ENCODE data around the gene OSM. TPM values are rescaled to one million over a fixed set of nuclear protein-coding genes. Genes with fewer than 3 reads are reported as not detected.

The OSM gene
- total and polyA plus RNA-seq, 7 donors = 0.60 to 12.8 (median 1.5) TPM

- WGBS, 2 donors = 56 to 80% methylated on average over 8 of the region's 8 CpGs
- TF ChIP-seq CTCF (IDR thresholded peaks at IDR 0.05) = no peak
- no peak for TF ChIP-seq EP300 (IDR thresholded peaks at IDR 0.05)
- TF ChIP-seq POLR2AphosphoS5 (IDR thresholded peaks at IDR 0.05) = no peak
- no peak for TF ChIP-seq POLR2A (IDR thresholded peaks at IDR 0.05)
- intact Hi-C loops (cut with DNase I) = no loop called here
- Histone ChIP-seq H3K27me3 (no peaks in the 10 kb centered on the region), H3K4me3 (no peak overlapping the region), H3K36me3 (no peaks in the 10 kb centered on the region), H3K9me3 (no peaks in the 10 kb centered on the region), H3K4me1 (peaks cover 0 to 14% (median 11%) of the 10 kb centered on the region in 4 donors), H3K27ac (no peak overlapping the region)
- no peak for DNase-seq
Measured at GRCh38 chr22:30276039-30276438, 9.4 kb upstream of the OSM start.

- Histone ChIP-seq H3K4me3 (no peak overlapping the region), H3K27me3 (no peaks in the 10 kb centered on the region), H3K27ac (no peak overlapping the region), H3K36me3 (no peaks in the 10 kb centered on the region), H3K4me1 (peaks cover 0 to 14% (median 11%) of the 10 kb centered on the region in 4 donors), H3K9me3 (no peaks in the 10 kb centered on the region)
- 61 to 68% methylated on average over 8 of the region's 8 CpGs for WGBS, 2 donors
- DNase-seq = no peak
- TF ChIP-seq EP300 (IDR thresholded peaks at IDR 0.05) = no peak
- no peak for TF ChIP-seq POLR2A (IDR thresholded peaks at IDR 0.05)
- TF ChIP-seq CTCF (IDR thresholded peaks at IDR 0.05) = no peak
- no peak for TF ChIP-seq POLR2AphosphoS5 (IDR thresholded peaks at IDR 0.05)
- intact Hi-C loops (cut with DNase I) = no loop called here
Measured at GRCh38 chr22:30275625-30276024, 9.0 kb upstream of the OSM start.

GRCh38 chr22:30274437-30274812 is 7.8 kb upstream of the OSM start:
- Histone ChIP-seq H3K4me1 (peaks cover 0 to 14% (median 11%) of the 10 kb centered on the region in 4 donors), H3K4me3 (no peak overlapping the region), H3K36me3 (no peaks in the 10 kb centered on the region), H3K9me3 (no peaks in the 10 kb centered on the region), H3K27me3 (no peaks in the 10 kb centered on the region), H3K27ac (no peak overlapping the region)
- no peak for DNase-seq
- intact Hi-C loops (cut with DNase I) = no loop called here
- TF ChIP-seq POLR2AphosphoS5 (IDR thresholded peaks at IDR 0.05) (no peak), POLR2A (IDR thresholded peaks at IDR 0.05) (no peak), CTCF (IDR thresholded peaks at IDR 0.05) (no peak)
- 89 to 92% methylated on average over 9 of the region's 9 CpGs for WGBS, 2 donors

GRCh38 chr22:30273711-30274436 is 7.2 kb upstream of the OSM start:
- Histone ChIP-seq H3K4me3 (no peak overlapping the region), H3K36me3 (no peaks in the 10 kb centered on the region), H3K27ac (no peak overlapping the region), H3K27me3 (no peaks in the 10 kb centered on the region), H3K4me1 (peaks cover 0 to 14% (median 11%) of the 10 kb centered on the region in 4 donors), H3K9me3 (no peaks in the 10 kb centered on the region)
- TF ChIP-seq EP300 (IDR thresholded peaks at IDR 0.05) = no peak
- no peak for TF ChIP-seq POLR2A (IDR thresholded peaks at IDR 0.05)
- no peak for TF ChIP-seq POLR2AphosphoS5 (IDR thresholded peaks at IDR 0.05)
- no peak for TF ChIP-seq CTCF (IDR thresholded peaks at IDR 0.05)
- no peak for DNase-seq
- intact Hi-C loops (cut with DNase I) = no loop called here
- 76 to 78% methylated on average over 10 of the region's 10 CpGs for WGBS, 2 donors

All from sigmoid colon (tissue), 7 donors.